NT2/D1 (cell line): ENCODE data around the gene RPL19.

Experiments used
- SUZ12 ChIP-seq: IDR thresholded peaks from 2 replicates; pipeline ENCODE4 v1.6.1; 2011; ENCODE audit not compliant: insufficient read length, insufficient read depth; ENCODE audit errors: extremely low read depth
- YY1 ChIP-seq: IDR thresholded peaks from 2 replicates; pipeline ENCODE4 v1.6.1; 2011; ENCODE audit not compliant: insufficient read length, insufficient read depth
- ZNF274 ChIP-seq: IDR thresholded peaks from 2 replicates; pipeline ENCODE4 v1.6.1; 2011; ENCODE audit warnings: mild to moderate bottlenecking, low read depth, low read length

GRCh38 chr17:39222866-39223834 is 23.1 kb downstream of the RPL19 start:
- no peak for TF ChIP-seq YY1
- TF ChIP-seq ZNF274: no peak
- TF ChIP-seq SUZ12: no peak
